A549 treated with CpdA at 1 μM for 4 hours (cell line): Measurements from ENCODE around the gene NIN. TPM values are rescaled to one million over a fixed set of nuclear protein-coding genes. Genes with fewer than 3 reads are reported as not detected.

Source experiments
- total RNA-seq: library from RNA; stranded (reverse); fragments of 200-300 nt; extraction: Qiagen RNA extraction; gene quantifications from 5 replicates; pipeline ENCODE4 v1.2.3, GENCODE V29; 2022; ENCODE audit warnings: low read depth

The NIN gene
- total RNA-seq: 11.0 to 17.1 TPM (median 14.1 TPM) in 5 replicates

GRCh38 chr14:50830932-50831725 is at the start of gene NIN:
NIN (minus strand) TSS chr14:50831162; CDS start chr14:50822056, 9,106 bp downstream.

GRCh38 chr14:50871914-50872732 is 41.2 kb upstream of the NIN start, which contains the start of gene ABHD12B:
ABHD12B (plus strand) TSS chr14:50872053; CDS start chr14:50872175, 122 bp downstream.

Other genes starting within 250 kb of the NIN start
- gene SAV1, start 162.9 kb downstream of the NIN start, total RNA-seq: 19.1 to 25.1 TPM (median 23.3 TPM) in 5 replicates
- gene ABHD12B, start 40.9 kb upstream of the NIN start, total RNA-seq: not detected in 5 replicates
- 108 to 143 TPM (median 129 TPM) in 5 replicates for gene PYGL, start 113.3 kb upstream of the NIN start, total RNA-seq